ENCODE measurements around the gene CCPG1. TPM values are rescaled to one million over a fixed set of nuclear protein-coding genes. Genes with fewer than 3 reads are reported as not detected.

Gene CCPG1
- total RNA-seq, 1 experiment from 2014 or later = 27.6 TPM

- intact Hi-C loops (cut with micrococcal nuclease; ENCODE audit: unreplicated experiment) = no loop called here
- no peak for ATAC-seq
These were observed 24.5 kb downstream of the CCPG1 start for GRCh38 chr15:55383687-55384086.

GRCh38 chr15:55381595-55381994 is 26.6 kb downstream of the CCPG1 start:
- Histone ChIP-seq H3K27me3 (ENCODE audit: control insufficient read depth, insufficient read depth, low read length) (no peaks in the 10 kb centered on the region), H3K9me3 (ENCODE audit: control insufficient read depth, insufficient read depth, low read depth, low read length) (no peaks in the 10 kb centered on the region), H3K4me3 (ENCODE audit: low read depth in 2 of 2, low read length in 2 of 2) (no peak overlapping the region), H3K27ac (ENCODE audit: low read length) (no peak overlapping the region), H3K36me3 (ENCODE audit: control insufficient read depth, insufficient read depth, low read length) (no peaks in the 10 kb centered on the region), H3K4me1 (ENCODE audit: control insufficient read depth, insufficient read depth, low read length) (no peaks in the 10 kb centered on the region)
- intact Hi-C loops (cut with micrococcal nuclease; ENCODE audit: unreplicated experiment) = no loop called here
- ChIA-PET POLR2A (interaction anchor here (0.9 kb wide), 1 partner anchor 27 kb away, joined by 5 read pairs; the partner anchor contains the start of genes CCPG1 and PIERCE2), CTCF (no interaction called here)
- DNase-seq (ENCODE audit: low read depth, low spot score) (no peak), ATAC-seq (no peak)
- TF ChIP-seq TCF7L2 (IDR thresholded peaks at IDR 0.05; ENCODE audit: low read depth, low read length) (no peak), CTCF (IDR thresholded peaks at IDR 0.05) (no peak), REST (IDR thresholded peaks at IDR 0.05; ENCODE audit: insufficient read depth in 1 of 2, low read depth in 2 of 2, low read length in 1 of 2) (no peak), POLR2AphosphoS5 (IDR thresholded peaks at IDR 0.05; ENCODE audit: low read depth, low read length) (no peak), SIN3A (IDR thresholded peaks at IDR 0.05; ENCODE audit: borderline replicate concordance, insufficient read depth, low read depth, low read length) (no peak)
- in situ Hi-C loops (cut with HindIII; ENCODE audit: low pct_unique_long_range_greater_than_20kb, low sequenced_read_pairs) = no loop called here
- BruUV-seq (replicated peaks) = no TSS peak

More at GRCh38 chr15:55383687-55384086, 24.5 kb downstream of the CCPG1 start:
- no peak overlapping the region for H3K27ac ChIP-seq (ENCODE audit: low read length)
- no peaks in the 10 kb centered on the region for H3K4me1 ChIP-seq (ENCODE audit: control insufficient read depth, insufficient read depth, low read length)
- H3K27me3 ChIP-seq (ENCODE audit: control insufficient read depth, insufficient read depth, low read length) = no peaks in the 10 kb centered on the region
- no peak for DNase-seq (ENCODE audit: low read depth, low spot score)
- H3K4me3 ChIP-seq (ENCODE audit: low read depth in 2 of 2, low read length in 2 of 2) = no peak overlapping the region
- no peaks in the 10 kb centered on the region for H3K36me3 ChIP-seq (ENCODE audit: control insufficient read depth, insufficient read depth, low read length)
- TF ChIP-seq REST (IDR thresholded peaks at IDR 0.05; ENCODE audit: insufficient read depth in 1 of 2, low read depth in 2 of 2, low read length in 1 of 2) = no peak
- no peak for TF ChIP-seq POLR2AphosphoS5 (IDR thresholded peaks at IDR 0.05; ENCODE audit: low read depth, low read length)
- TF ChIP-seq TCF7L2 (IDR thresholded peaks at IDR 0.05; ENCODE audit: low read depth, low read length) = no peak
- TF ChIP-seq SIN3A (IDR thresholded peaks at IDR 0.05; ENCODE audit: borderline replicate concordance, insufficient read depth, low read depth, low read length) = no peak
- no peak for TF ChIP-seq CTCF (IDR thresholded peaks at IDR 0.05)
- no peaks in the 10 kb centered on the region for H3K9me3 ChIP-seq (ENCODE audit: control insufficient read depth, insufficient read depth, low read depth, low read length)
- ChIA-PET POLR2A (no interaction called here), CTCF (interaction anchor here (0.8 kb wide), 1 partner anchor 24 kb away, joined by 3 read pairs; the partner anchor contains the start of gene CCPG1)
- no TSS peak for BruUV-seq (replicated peaks)
- in situ Hi-C loops (cut with HindIII; ENCODE audit: low pct_unique_long_range_greater_than_20kb, low sequenced_read_pairs) = no loop called here

Measured in Panc1 (cell line).